Measurements from ENCODE around the gene SRSF4.

Gene SRSF4

GRCh38 chr1:29211086-29212030 lies 29.7 kb upstream of the SRSF4 start:
- H3K4me3 ChIP-seq (replicated peaks; ENCODE audit: low read depth, low read length): no peak overlapping the region
- no peak for DNase-seq (ENCODE audit: extremely low read depth, low read depth)
- TF ChIP-seq CTCF (IDR thresholded peaks at IDR 0.05; ENCODE audit: low read depth, low read length, missing control alignments): no peak

GRCh38 chr1:29210278-29211085 lies 28.8 kb upstream of the SRSF4 start:
- TF ChIP-seq CTCF (IDR thresholded peaks at IDR 0.05; ENCODE audit: low read depth, low read length, missing control alignments): no peak
- H3K4me3 ChIP-seq (replicated peaks; ENCODE audit: low read depth, low read length): no peak overlapping the region
- no peak for DNase-seq (ENCODE audit: extremely low read depth, low read depth)

- no peak overlapping the region for H3K4me3 ChIP-seq (replicated peaks; ENCODE audit: low read depth, low read length)
- no peak for TF ChIP-seq CTCF (IDR thresholded peaks at IDR 0.05; ENCODE audit: low read depth, low read length, missing control alignments)
- no peak for DNase-seq (ENCODE audit: extremely low read depth, low read depth)
Observed at GRCh38 chr1:29209173-29209572, 27.5 kb upstream of the SRSF4 start.

GRCh38 chr1:29208442-29208841 lies 26.7 kb upstream of the SRSF4 start:
- H3K4me3 ChIP-seq (replicated peaks; ENCODE audit: low read depth, low read length): no peak overlapping the region
- no peak for DNase-seq (ENCODE audit: extremely low read depth, low read depth)
- no peak for TF ChIP-seq CTCF (IDR thresholded peaks at IDR 0.05; ENCODE audit: low read depth, low read length, missing control alignments)

- DNase-seq (ENCODE audit: extremely low read depth, low read depth): peak; percentile 98
- no peak overlapping the region for H3K4me3 ChIP-seq (replicated peaks; ENCODE audit: low read depth, low read length)
- TF ChIP-seq CTCF (IDR thresholded peaks at IDR 0.05; ENCODE audit: low read depth, low read length, missing control alignments): peak; percentile 99
Observed at GRCh38 chr1:29202584-29203340, 21.1 kb upstream of the SRSF4 start.

- no peak overlapping the region for H3K4me3 ChIP-seq (replicated peaks; ENCODE audit: low read depth, low read length)
- no peak for DNase-seq (ENCODE audit: extremely low read depth, low read depth)
- no peak for TF ChIP-seq CTCF (IDR thresholded peaks at IDR 0.05; ENCODE audit: low read depth, low read length, missing control alignments)
Observed at GRCh38 chr1:29202053-29202452, 20.4 kb upstream of the SRSF4 start.
